SK-N-MC (cell line): ENCODE data around the gene DDX1.

ENCODE experiments used
- EZH2 ChIP-seq: fragments of 200-600 bp; sonication (generic); IDR thresholded peaks from one replicate; pipeline ENCODE4 v1.6.1; 2017; ENCODE audit warnings: antibody characterized with exemption
- POLR2AphosphoS5 ChIP-seq: IDR thresholded peaks from 2 replicates; pipeline ENCODE4 v1.6.1; 2012; ENCODE audit warnings: mild to moderate bottlenecking, low read depth, low read length, borderline replicate concordance

DNA sequence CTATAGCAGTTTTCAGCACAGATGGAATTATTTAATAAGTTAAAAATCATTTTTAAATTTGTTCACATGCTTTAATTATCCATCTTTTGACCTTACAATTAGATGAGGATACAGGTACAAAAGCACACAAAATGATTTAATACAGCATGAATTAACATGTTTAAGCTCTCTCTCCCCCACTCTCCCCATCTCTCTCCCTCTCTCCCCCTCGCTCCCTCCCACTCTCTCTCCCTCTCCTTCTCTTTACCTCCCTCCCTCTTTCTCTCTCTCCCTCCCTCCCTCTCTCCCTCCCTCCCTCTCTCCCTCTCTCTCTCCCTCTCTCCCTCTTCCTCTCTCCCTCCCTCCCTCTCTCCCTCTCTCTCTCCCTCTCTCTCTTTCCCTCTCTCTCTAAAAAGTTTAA is 38.1 kb upstream of the DDX1 start:
- TF ChIP-seq EZH2, result no peak
- no peak for TF ChIP-seq POLR2AphosphoS5
